Small intestine (tissue), 7 donors: ENCODE results near the gene TLR8. TPM values are rescaled to one million over a fixed set of nuclear protein-coding genes. Genes with fewer than 3 reads are reported as not detected.
"Not testable (repeated sequence)": the region's sequence is repeated elsewhere in the genome, so short reads cannot be mapped to it uniquely, and the experiment has no call there.

Experiments
- DNase-seq, 2 donors: peaks; one replicate each; pipeline versions ENCODE4 v3.0.0 to v3.0.0-alpha.2; 2013
- FAIRE-seq: peaks from 2 replicates; lab custom pipeline; 2012; peaks lifted over from hg19 to GRCh38; lab: Jason Lieb, UNC
- H3K27ac ChIP-seq, 3 donors: one replicate each; pipeline ENCODE4 v1.5.1; 2013; ENCODE audit warnings: low read length in 2 of 3, mild to moderate bottlenecking in 2 of 3, control low read depth in 1 of 3, inconsistent platforms in 1 of 3, low read depth in 1 of 3, moderate library complexity in 1 of 3
- H3K27me3 ChIP-seq, 3 donors: one replicate each; pipeline ENCODE4 v1.6.1; 2013; ENCODE audit warnings: low read length in 3 of 3, inconsistent platforms in 1 of 3; ENCODE audit not compliant: control insufficient read depth in 3 of 3, insufficient read depth in 3 of 3
- H3K36me3 ChIP-seq, 3 donors: one replicate each; pipeline ENCODE4 v1.6.1; 2013; ENCODE audit warnings: low read length in 3 of 3, inconsistent platforms in 1 of 3, low read depth in 1 of 3, mild to moderate bottlenecking in 1 of 3, moderate library complexity in 1 of 3; ENCODE audit not compliant: control insufficient read depth in 3 of 3, insufficient read depth in 2 of 3
- H3K4me1 ChIP-seq, 3 donors: one replicate each; pipeline ENCODE4 v1.6.1; 2013; ENCODE audit warnings: low read length in 2 of 3, inconsistent platforms in 1 of 3, low read depth in 1 of 3, mild to moderate bottlenecking in 1 of 3, moderate library complexity in 1 of 3; ENCODE audit not compliant: control insufficient read depth in 3 of 3, insufficient read depth in 2 of 3
- H3K4me3 ChIP-seq, 3 donors: one replicate each; pipeline ENCODE4 v1.5.1; 2013; ENCODE audit warnings: low read length in 3 of 3, control low read depth in 1 of 3, inconsistent platforms in 1 of 3, low read depth in 1 of 3, mild to moderate bottlenecking in 1 of 3, moderate library complexity in 1 of 3
- H3K9me3 ChIP-seq, 2 donors: one replicate each; pipeline ENCODE4 v1.6.1; 2013; ENCODE audit warnings: low read depth in 1 of 2, low read length in 1 of 2; ENCODE audit not compliant: control insufficient read depth in 2 of 2, insufficient read depth in 1 of 2
- WGBS, 3 donors: extraction: QIAGEN DNeasy Blood & Tissue Kit; methylation state at CpG; one replicate each; pipeline ENCODE4 v1.1.7; 2013; 5-methylcytosine and 5-hydroxymethylcytosine counted together
- polyA plus RNA-seq, 4 donors: library from polyadenylated mRNA; stranded (reverse) in 3 of 4; unstranded in 1 of 4; fragments of 200-250 nt in 3 of 4; fragments of 120-200 nt in 1 of 4; gene quantifications; one replicate each; pipeline versions ENCODE4 v1.2.1 to v1.2.3, GENCODE V29; 2013
- donor health status: healthy with polysubstance abuse.
- donor health status: control.
- donor health status: control.
- donor health status: Bipolar disorder and iron deficiency.
- donor health status: healthy.

TLR8 gene
- polyA plus RNA-seq, 4 donors = 0.22 to 0.73 (median 0.49) TPM

DNA sequence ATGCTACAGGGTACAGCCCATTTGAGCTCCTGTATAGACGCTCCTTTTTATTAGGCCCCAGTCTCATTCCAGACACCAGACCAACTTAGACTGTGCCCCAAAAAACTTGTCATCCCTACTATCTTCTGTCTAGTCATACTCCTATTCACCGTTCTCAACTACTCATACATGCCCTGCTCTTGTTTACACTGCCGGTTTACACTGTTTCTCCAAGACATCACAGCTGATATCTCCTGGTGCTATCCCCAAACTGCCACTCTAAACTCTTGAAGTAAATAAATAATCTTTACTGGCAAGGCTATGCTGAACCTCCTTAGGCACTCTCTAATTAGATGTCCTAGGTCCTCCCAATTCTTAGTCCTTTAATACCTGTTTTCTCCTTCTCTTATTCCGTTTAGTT is 38.0 kb downstream of the TLR8 start:
- 78 to 90% (median 89%) methylated on average over 1 to 3 of the region's 4 CpGs for whole genome bisulfite sequencing, 3 donors
- H3K27ac ChIP-seq, H3K4me1 ChIP-seq, DNase-seq, H3K36me3 ChIP-seq, H3K27me3 ChIP-seq, H3K4me3 ChIP-seq, H3K9me3 ChIP-seq, FAIRE-seq: not testable (repeated sequence)

DNA sequence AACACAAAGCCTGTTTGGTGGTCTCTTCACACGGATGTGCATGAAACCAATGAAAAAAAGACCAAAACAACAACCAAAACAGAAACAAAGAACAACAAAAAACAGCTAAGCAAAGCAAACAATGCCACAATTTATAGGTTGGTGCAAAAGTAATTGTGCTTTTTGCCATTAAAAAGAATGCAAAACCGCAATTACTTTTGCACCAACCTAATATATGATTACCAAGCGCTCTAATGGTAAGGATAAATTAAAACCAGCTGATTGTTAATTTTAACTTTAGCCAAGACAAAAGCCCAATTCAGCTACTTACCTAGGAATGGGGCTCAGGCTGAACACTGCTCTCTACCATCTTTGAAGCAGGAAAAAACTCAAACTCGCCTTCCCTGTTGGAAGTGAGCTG is 39.1 kb downstream of the TLR8 start:
- no peak for FAIRE-seq

DNA sequence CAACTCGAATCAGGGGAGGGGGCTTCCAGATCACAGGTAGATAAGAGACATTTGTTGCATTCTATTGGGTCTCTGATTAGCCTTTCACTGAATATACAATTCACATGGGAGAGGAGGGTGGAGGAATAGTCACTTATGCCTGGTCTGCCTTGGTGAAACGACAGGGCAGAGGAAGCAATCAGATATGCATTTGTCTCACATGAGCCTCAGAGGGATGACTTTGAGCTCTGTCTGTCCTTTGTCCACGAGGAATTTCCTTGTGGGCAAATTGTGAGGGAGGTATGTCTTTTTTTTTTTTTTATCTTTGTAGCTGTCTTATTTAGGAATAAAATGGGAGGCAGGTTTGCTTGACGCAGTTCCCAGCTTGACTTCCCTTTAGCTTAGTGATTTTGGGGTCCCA is 40.0 kb downstream of the TLR8 start:
- peak overlapping the region in 1 of 3 donors; percentile 63 for H3K27ac ChIP-seq
- DNase-seq = no peak
- H3K27me3 ChIP-seq = no peaks in the 10 kb centered on the region
- no peak for FAIRE-seq
- 49 to 52% (median 52%) methylated on average over 4 of the region's 4 CpGs for WGBS, 3 donors
- no peaks in the 10 kb centered on the region for H3K36me3 ChIP-seq
- no peak overlapping the region for H3K4me3 ChIP-seq
- H3K9me3 ChIP-seq = no peaks in the 10 kb centered on the region
- H3K4me1 ChIP-seq = peaks cover 0 to 12% (median 6%) of the 10 kb centered on the region in 3 donors

More for the DNA sequence above, 39.1 kb downstream of the TLR8 start:
- no peak overlapping the region for H3K4me3 ChIP-seq
- 72 to 92% (median 83%) methylated on average over 4 of the region's 4 CpGs for WGBS, 3 donors
- peaks cover 0 to 10% (median 6%) of the 10 kb centered on the region in 3 donors for H3K4me1 ChIP-seq
- no peak for DNase-seq
- no peak overlapping the region for H3K27ac ChIP-seq
- H3K36me3 ChIP-seq = no peaks in the 10 kb centered on the region
- no peaks in the 10 kb centered on the region for H3K9me3 ChIP-seq
- no peaks in the 10 kb centered on the region for H3K27me3 ChIP-seq

DNA sequence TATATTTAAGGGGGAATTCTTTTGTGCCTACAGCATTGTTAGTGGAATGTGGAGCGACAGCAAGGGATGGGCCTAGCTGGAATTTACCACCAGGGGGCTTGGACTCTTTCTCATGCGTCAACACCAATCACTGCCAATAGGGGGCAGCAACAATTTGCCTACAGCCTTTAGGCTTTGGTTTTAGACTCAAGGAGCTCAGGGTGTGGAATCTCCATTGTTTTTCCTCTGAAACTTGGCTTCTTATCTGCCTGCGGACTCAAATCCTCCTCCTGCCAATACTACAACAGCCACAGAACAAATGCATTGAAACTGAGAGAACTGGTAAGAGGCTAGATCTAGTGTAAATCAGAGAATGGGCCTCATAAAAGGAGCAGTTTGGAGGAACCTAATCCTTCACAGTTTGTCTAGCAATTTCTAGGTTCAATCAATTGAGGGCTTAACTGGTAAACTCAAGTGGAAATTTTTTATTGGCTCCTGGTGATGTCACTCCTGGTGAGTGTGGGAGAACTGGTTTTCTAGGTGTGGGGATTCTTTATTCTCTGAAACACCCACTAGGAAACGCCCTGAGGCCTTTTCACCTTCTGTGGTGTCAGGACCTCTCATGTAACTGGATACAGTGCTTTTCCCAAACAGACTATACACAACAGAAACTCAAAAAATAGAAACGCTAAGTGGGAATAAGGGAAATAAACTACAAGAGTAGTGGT is 40.6 kb downstream of the TLR8 start:
- FAIRE-seq = no peak
- WGBS, 3 donors = 29 to 36% (median 35%) methylated on average over 5 of the region's 5 CpGs
- Histone ChIP-seq H3K4me1 (peaks cover 0 to 12% (median 6%) of the 10 kb centered on the region in 3 donors), H3K27me3 (no peaks in the 10 kb centered on the region), H3K9me3 (no peaks in the 10 kb centered on the region), H3K36me3 (no peaks in the 10 kb centered on the region), H3K27ac (peak overlapping the region in 2 of 3 donors; percentile 63 to 79), H3K4me3 (no peak overlapping the region)
- peak; percentile 70 to 78 for DNase-seq

DNA sequence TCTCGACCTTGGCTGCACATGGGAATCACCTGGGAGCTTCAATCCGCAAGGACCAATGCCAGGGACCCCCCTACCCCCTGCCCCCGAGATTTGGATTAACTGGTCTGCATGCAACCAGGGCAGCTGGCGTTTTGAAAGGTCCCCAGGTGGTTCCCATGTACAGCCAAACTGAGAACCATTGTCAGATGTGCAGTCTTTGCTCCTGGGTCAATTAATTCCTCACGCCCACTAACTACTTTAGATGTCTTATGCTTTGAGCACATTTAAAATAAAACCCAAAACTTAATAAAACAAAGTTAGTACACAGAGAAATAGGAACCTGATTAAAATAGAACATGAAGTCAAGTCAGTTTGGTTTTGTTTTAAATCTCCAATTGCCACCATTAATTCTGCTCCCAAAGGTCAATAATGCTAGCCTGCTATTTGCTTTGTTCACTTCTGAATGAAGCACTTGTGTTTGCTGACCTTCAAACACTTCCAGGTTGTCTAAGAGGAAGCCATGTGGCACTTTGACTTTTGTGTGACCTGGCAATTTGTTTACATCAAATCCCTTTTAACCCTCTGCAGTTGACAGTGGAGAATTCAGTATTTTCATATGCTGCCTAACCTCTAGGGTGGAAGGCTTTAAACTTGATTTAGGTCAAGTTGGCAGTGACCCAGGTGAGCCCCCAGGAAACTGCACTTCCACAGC is 41.3 kb downstream of the TLR8 start:
- Histone ChIP-seq H3K4me3 (no peak overlapping the region), H3K36me3 (no peaks in the 10 kb centered on the region), H3K27ac (peak overlapping the region in 2 of 3 donors; percentile 63 to 79), H3K4me1 (peaks cover 0 to 12% (median 6%) of the 10 kb centered on the region in 3 donors), H3K27me3 (no peaks in the 10 kb centered on the region), H3K9me3 (no peaks in the 10 kb centered on the region)
- WGBS, 3 donors = 60 to 80% (median 79%) methylated on average over 5 of the region's 5 CpGs
- no peak for FAIRE-seq
- peak in 1 of 2 donors; percentile 10 for DNase-seq

DNA sequence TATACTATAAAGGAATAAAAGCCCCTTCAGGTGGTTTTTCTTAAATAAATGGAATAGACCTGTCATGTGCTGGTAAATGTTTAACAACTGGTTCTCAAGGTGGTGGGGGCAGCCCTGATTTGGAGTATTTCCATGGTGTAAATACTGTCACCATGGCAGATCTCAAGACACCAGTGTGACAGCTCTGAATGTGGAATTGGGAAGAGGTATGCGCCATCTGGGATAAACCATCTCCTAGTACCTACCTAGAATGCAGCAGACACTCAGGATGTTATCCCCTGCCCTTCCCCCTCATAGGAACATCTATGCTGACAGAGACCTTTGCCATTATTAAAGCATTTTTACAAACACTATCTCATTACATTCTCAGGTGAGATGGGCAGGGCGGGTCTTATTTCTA is 42.1 kb downstream of the TLR8 start:
- no peak overlapping the region for H3K4me3 ChIP-seq
- H3K27me3 ChIP-seq = no peaks in the 10 kb centered on the region
- FAIRE-seq = no peak
- no peaks in the 10 kb centered on the region for H3K36me3 ChIP-seq
- H3K9me3 ChIP-seq = no peaks in the 10 kb centered on the region
- H3K4me1 ChIP-seq = peaks cover 0 to 12% (median 6%) of the 10 kb centered on the region in 3 donors
- H3K27ac ChIP-seq = no peak overlapping the region
- no peak for DNase-seq
- WGBS, 3 donors = 85 to 97% (median 92%) methylated on average over 2 of the region's 2 CpGs

DNA sequence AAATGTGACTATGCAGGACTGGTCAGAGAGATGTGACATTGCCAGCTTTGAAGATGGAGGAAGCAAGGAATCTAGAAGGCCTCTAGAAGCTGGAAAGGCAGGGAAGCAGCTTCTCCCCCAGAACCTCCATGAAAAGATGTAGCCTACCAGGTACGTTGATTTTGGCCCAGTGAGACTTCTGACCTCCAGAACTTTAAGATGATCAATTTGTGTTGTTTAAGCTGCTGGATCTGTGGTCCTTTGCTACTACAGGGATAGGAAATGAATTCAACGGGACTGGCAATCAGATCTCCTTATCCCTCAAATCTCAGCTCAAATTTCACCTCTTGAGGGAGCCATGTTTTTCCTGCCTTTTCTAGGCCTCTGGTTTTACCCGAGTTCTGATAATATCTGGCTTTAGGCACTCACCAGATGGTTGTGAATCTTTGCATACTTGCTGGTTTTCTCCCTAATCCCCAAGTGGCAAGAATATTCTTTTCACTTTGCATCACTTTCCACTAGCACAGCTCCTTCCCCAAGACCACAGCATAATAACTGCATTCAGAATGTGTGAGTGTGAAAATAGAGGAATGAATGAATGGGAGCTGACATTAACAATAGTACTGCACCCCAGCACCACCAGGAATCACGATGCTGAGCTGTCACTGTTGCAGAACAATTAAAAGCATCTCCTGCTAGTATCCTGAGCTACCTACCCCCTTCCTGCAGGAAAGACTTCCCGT is 42.9 kb downstream of the TLR8 start:
- peak overlapping the region; percentile 21 to 86 (median 61) for H3K27ac ChIP-seq
- H3K9me3 ChIP-seq = no peaks in the 10 kb centered on the region
- no peak overlapping the region for H3K4me3 ChIP-seq
- no peak for DNase-seq
- peaks cover 0 to 12% (median 6%) of the 10 kb centered on the region in 3 donors for H3K4me1 ChIP-seq
- H3K36me3 ChIP-seq = no peaks in the 10 kb centered on the region
- 48 to 84% (median 68%) methylated on average over 4 to 5 of the region's 5 CpGs for WGBS, 3 donors
- no peak for FAIRE-seq
- no peaks in the 10 kb centered on the region for H3K27me3 ChIP-seq

DNA sequence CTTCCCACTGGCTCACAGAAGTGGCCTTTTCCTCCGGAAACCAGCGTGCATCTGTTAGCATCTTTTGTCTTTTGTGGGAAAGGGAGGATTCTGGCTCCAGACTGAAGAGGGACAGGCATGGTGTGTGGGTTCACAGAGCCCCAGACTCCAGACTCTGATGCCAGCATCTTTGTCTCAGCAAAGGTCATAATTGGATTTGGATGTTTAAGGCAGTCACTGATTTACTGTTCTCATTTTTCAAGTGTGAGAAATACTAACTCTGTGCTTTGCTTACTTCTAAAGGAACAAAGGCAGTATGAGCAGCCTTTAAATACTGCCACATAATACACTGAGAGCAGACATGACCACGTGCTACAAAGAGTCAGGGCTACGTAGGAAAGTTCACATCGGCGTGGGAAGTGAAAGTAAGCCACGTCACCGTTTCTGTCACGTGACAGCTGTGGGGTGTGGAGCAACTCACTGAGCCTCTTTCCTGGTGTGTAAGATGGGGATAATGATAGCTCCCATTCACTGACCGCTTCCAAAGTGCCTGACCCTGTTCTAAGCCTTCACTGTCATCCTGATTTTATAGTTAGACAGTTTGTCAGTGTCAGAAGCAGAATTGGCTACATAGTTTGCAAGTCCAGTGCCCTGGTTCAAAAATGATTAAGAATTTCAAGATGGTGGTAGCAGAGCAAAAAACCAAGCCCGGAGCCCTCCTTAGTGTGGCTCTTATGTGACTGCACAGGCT is 43.7 kb downstream of the TLR8 start:
- H3K4me3 ChIP-seq = no peak overlapping the region
- H3K36me3 ChIP-seq = no peaks in the 10 kb centered on the region
- peaks cover 0 to 12% (median 6%) of the 10 kb centered on the region in 3 donors for H3K4me1 ChIP-seq
- DNase-seq (peak; percentile 83 to 87), FAIRE-seq (peak; percentile 5)
- WGBS, 3 donors = 17 to 36% (median 24%) methylated on average over 11 of the region's 11 CpGs
- H3K27ac ChIP-seq = peak overlapping the region; percentile 21 to 86 (median 61)
- no peaks in the 10 kb centered on the region for H3K9me3 ChIP-seq
- no peaks in the 10 kb centered on the region for H3K27me3 ChIP-seq
